ENCODE data around the gene DISP2.
A peak's percentile ranks its signal among the peaks of the same experiment; 100 is the strongest.

The DISP2 gene

GRCh38 chr15:40325700-40326099 lies 32.3 kb upstream of the DISP2 start:
- DNase-seq (ENCODE audit: low spot score), result no peak

- DNase-seq (ENCODE audit: low spot score), result no peak
These were observed 30.6 kb upstream of the DISP2 start for GRCh38 chr15:40327457-40327856.

GRCh38 chr15:40328176-40328575 lies 29.8 kb upstream of the DISP2 start:
- DNase-seq (ENCODE audit: low spot score), result peak; percentile 47

GRCh38 chr15:40328751-40329150 lies 29.3 kb upstream of the DISP2 start:
- no peak for DNase-seq (ENCODE audit: low spot score)

DNA sequence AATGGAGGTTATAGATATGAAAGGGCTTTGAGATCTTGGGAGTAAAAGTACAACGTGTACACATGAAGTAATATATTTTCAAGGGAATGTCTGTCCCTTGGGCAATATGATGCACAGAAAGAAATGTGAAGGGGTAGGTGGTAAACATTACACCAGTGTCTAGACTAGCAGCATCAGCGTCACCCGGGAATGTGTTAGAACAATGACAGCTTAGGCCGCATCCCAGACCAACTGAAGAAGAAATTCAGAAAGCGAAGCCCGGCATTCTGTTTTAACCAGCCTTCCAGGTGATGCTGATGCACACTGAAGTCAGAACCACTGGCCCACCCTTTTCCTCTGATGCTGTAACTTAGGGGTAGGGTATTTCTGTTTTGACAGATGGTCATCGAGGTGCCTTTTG lies 28.2 kb upstream of the DISP2 start:
- no peak for DNase-seq (ENCODE audit: low spot score)

GRCh38 chr15:40330368-40330836 lies 27.6 kb upstream of the DISP2 start:
- DNase-seq (ENCODE audit: low spot score), result peak; percentile 45

DNA sequence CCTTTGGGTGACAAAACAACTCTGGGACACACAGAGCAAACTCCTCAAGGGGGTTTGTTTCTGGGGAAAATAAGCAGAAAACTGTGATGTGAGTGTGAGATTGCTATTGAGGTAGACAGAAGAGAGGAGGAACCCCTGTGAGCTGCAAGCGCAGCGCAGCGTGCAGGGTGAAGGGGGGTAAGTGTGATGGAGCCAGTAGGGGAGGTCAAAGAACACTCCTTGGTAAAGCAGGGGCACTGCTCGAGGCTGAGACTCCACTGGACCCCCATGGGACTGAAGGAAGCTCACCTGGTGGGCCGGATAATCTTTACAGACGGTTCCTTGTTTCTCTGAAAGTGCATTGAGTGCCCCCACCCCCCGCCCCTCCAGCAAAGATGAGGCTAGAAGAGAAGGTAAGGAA lies 27.0 kb upstream of the DISP2 start:
- DNase-seq (ENCODE audit: low spot score), result no peak

GRCh38 chr15:40331637-40332036 lies 26.4 kb upstream of the DISP2 start:
- DNase-seq (ENCODE audit: low spot score), result no peak

GRCh38 chr15:40332113-40332781 lies 25.8 kb upstream of the DISP2 start:
- DNase-seq (ENCODE audit: low spot score), result no peak

DNA sequence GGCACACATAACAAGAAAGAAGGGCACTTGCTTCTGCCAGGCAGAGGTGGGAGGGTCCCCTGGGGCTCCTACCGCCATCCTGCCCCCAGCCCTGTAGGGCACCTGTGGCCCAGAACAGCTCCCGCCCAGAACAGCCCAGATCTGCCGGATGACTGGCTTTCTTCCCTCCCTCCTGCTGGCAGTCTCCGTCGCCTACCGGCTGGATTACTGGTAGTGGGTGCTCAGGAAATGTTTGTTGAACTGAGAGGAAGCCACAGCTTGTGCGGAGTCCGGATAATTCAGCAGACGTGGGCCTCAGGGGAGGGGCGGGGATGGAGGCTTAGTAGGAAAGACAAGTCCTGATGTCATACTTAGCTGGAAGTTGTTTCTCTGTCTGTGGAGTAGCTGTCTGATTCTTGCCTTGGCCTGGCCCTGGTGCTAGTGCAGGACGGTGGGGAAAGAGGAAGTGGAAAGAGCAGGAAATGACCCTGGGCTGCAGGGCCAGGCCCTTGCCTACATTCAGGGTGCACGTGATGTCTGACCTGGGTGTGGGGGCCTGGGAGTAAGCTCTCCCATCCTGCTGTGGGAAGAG lies 24.0 kb upstream of the DISP2 start:
- peak; percentile 26 for DNase-seq (ENCODE audit: low spot score)

GRCh38 chr15:40334541-40334940 lies 23.5 kb upstream of the DISP2 start:
- no peak for DNase-seq (ENCODE audit: low spot score)

- DNase-seq (ENCODE audit: low spot score), result no peak
These were observed 22.9 kb upstream of the DISP2 start for GRCh38 chr15:40334941-40335795.

DNA sequence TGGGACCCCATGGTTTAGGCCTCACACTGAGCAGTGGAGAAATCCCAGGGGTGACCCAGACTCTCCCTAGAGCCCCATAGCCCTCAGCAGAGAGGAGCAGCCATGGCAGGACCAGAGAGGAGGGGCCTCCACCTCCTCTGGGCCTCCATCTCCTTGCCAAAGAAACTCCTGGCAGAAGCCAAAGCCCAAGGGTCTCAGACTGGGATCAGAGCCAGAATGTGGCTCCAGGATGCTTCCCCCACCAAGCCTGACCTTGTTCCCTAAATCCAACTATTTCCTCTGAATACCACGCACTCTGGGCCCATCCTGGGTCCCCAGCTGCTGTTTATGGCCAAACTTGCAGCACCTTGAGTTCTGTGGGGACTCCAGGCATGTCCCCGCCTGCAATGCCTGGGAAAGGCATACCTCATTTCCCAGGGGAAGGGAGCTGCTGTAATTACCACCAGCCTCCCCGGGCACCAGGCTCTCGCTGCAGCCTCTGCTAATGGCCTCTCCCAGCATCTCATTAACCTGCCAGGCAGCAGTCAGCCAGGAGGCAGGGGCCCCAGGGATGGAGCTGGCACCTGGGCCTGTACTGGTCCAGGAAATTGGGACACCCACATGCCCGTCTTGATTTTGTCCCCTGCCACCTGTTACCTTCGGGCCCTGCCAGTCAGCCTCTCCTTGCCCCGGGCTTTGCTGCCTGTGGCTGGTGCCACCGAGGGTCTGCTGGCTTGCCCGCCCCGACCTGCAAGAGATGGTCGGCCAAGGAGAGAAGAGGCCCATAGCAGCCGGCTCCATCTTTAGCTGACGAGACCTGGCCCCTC lies 21.9 kb upstream of the DISP2 start:
- no peak for DNase-seq (ENCODE audit: low spot score)

DNA sequence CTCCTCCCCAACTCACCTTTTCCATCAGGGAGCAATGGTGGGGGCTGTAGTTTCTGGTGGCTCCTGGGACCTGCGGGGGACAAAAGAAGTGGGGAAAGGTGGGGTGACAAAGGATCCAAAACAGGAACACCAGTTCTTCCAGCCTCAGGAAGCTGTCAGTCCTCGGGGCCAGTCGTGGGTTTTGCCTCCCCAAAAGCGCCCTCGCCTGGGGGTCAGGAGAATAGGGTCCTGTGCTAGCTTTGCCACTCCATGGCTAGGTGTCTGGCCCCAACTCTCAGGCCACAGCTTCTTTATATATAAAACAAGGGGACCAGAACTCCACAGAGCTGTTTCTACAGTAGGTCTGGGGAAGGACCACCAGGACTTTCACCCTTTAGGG lies 21.3 kb upstream of the DISP2 start:
- no peak for DNase-seq (ENCODE audit: low spot score)

GRCh38 chr15:40337597-40337996 lies 20.4 kb upstream of the DISP2 start:
- no peak for DNase-seq (ENCODE audit: low spot score)

DNA sequence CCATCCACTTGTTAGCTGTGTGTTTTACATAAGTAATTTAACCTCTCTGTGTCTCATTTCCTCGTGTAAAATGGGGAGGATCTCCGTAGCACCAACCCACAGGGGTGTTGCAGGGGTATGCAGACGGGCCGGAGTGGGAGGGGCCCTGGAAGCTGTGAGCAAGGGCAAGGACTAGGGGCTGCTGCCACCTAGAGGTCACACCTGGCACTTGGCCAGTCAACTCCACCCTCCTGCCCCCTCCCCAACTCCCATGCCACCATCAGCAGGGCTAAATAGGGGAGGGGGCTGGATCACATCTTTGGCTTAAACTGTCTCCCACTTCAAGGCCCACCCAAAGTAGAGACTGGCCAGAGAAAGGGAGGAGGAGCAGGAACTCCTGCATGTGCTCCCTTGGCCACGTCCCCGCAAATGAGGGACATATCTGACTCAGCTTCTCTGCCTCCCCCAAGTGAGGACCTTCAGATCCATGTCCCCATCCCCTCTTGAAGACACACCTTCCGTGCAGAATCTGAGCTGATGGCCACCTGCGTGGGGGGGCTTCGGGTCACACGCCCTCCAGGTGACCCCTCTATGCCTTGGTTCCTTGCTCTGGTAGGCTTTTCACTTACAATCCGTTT lies 19.9 kb upstream of the DISP2 start:
- peak; percentile 68 for DNase-seq (ENCODE audit: low spot score)

DNA sequence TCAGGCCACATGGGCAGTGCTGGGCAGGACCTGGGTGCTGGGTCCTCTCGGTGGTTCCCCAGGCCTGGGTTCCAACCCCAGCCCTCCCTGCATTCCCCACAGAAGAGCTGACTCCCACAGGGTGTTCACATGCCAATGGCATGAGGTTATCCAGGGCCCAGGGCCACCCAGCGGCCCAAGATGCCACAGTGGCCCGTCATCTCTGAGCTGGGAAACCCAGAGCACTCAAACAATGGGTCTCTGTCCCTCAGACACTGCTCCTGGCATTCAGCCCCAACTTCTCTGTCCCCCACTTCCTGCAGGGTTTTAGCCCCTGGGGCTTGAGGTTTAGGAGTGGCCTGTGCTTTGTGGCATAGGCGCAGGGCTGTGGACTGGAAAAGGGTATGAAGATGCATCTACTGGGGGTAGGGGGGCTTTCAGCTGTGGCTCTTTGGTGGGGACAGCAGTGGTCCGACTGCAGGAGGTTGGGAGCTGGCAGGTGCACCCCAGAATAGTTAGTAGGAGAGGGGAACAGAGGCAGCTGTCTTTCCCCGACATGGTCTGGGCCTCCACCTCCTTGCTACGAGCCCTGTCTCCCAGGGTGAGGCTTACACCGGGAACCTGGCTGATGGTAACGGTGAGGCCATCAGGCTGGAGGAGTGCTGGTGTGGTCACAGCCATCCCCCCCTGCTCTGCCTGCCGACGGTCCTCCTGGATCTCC lies 18.9 kb upstream of the DISP2 start:
- peak; percentile 90 for DNase-seq (ENCODE audit: low spot score)

- DNase-seq (ENCODE audit: low spot score), result peak; percentile 23
These were observed 18.4 kb upstream of the DISP2 start for GRCh38 chr15:40339621-40339945.

- DNase-seq (ENCODE audit: low spot score), result peak; percentile 84
These were observed 17.8 kb upstream of the DISP2 start for GRCh38 chr15:40340038-40340739.

DNA sequence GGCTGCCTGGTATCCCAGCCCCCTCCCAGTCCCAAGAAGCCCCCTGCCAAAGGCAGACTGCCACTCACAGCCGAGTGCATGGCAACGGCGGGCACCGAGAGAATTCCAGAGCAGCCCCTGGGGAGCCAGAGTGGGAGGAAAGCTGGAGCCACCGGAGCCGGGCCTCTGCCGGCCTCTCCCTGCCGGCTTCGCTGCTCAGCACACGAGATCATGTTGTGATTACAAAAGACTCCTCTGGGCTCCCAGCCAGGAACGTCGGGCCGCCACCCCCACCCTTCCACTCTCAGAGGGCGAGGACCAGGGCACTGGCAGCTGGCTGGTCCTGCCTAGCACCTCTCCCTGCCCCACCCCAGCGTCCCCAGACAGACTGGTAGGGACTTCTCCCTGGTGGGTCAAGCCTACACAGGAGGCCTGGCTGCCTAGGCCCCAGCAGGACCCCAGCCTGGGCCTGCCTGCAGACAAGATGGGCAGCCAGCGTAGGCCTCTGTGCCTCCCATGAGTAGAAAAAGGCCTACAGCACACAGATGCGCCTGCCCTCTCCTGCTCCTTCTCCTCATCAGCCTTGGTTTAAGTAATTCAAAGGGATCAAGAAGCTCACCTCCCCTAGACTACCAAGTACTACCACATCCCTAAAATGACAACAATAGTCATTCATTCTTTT lies 17.1 kb upstream of the DISP2 start, which contains the start of gene CCDC9B:
Gene CCDC9B, minus strand, starts transcription at position 200 of the 661 bp plus-strand sequence. Its CDS starts 120 bp downstream, at position 80.
- peak; percentile 94 for DNase-seq (ENCODE audit: low spot score)
